OCI-LY3 (cell line): Measurements from ENCODE around the gene RCAN3.

Source experiments
- H2AFZ ChIP-seq: fragments of 200-600, 300-600 bp; shearing (Covaris generic); 2 replicates; pipeline ENCODE4 v1.6.0; 2014; ENCODE audit warnings: antibody characterized with exemption, low read depth, low read length
- H3K27ac ChIP-seq: fragments of 200-600, 300-600 bp; sonication (generic); 2 replicates; pipeline ENCODE4 v1.5.1; 2014; ENCODE audit warnings: mild to moderate bottlenecking, low read length, moderate library complexity, mixed read lengths
- H3K27me3 ChIP-seq: fragments of 200-600, 300-600 bp; sonication (generic); 2 replicates; pipeline ENCODE4 v1.6.1; 2014; ENCODE audit warnings: low read depth, low read length, mixed read lengths
- H3K36me3 ChIP-seq: fragments of 200-600, 300-600 bp; sonication (generic); replicated peaks from 2 replicates; pipeline ENCODE3; 2014; ENCODE audit warnings: low read depth, low read length, mixed read lengths
- H3K4me1 ChIP-seq: fragments of 300-600, 200-600 bp; sonication (generic); 2 replicates; pipeline ENCODE4 v1.6.1; 2014; ENCODE audit warnings: low read length, mixed read lengths
- H3K4me2 ChIP-seq: fragments of 200-600, 300-600 bp; sonication (generic); 2 replicates; pipeline ENCODE4 v1.6.1; 2014; ENCODE audit warnings: low read length, mixed read lengths
- H3K4me3 ChIP-seq: fragments of 300-600, 200-600 bp; sonication (generic); 2 replicates; pipeline ENCODE4 v1.5.1; 2014; ENCODE audit warnings: antibody characterized with exemption, mild to moderate bottlenecking, low read length, moderate library complexity
- H3K79me2 ChIP-seq: fragments of 300-600, 200-600 bp; shearing (Covaris generic); 2 replicates; pipeline ENCODE4 v1.6.1; 2014; ENCODE audit warnings: mild to moderate bottlenecking, low read length, mixed read lengths
- H3K9ac ChIP-seq: fragments of 300-600, 200-600 bp; shearing (Covaris generic); 2 replicates; pipeline ENCODE4 v1.6.0; 2014; ENCODE audit warnings: mild to moderate bottlenecking, low read length, moderate library complexity
- H3K9me3 ChIP-seq: fragments of 200-600, 300-600 bp; shearing (Covaris generic); 2 replicates; pipeline ENCODE4 v1.6.1; 2014; ENCODE audit warnings: low read length, mixed read lengths; ENCODE audit not compliant: insufficient read depth
- H4K20me1 ChIP-seq: fragments of 200-600, 300-600 bp; sonication (generic); 2 replicates; pipeline ENCODE4 v1.6.1; 2016; ENCODE audit warnings: low read length, mixed read lengths; ENCODE audit not compliant: insufficient read depth
- CTCF ChIP-seq: fragments of 200-600, 300-600 bp; sonication (generic); IDR thresholded peaks from 2 replicates; pipeline ENCODE4 v1.5.1; 2014; ENCODE audit warnings: antibody characterized with exemption, low read length, low read depth
- EZH2phosphoT487 ChIP-seq: fragments of 200-600 bp; shearing (Covaris generic); IDR thresholded peaks from 2 replicates; pipeline ENCODE4 v1.6.1; 2018; ENCODE audit warnings: antibody characterized with exemption, mixed run types, low read depth

RCAN3 gene

GRCh38 chr1:24588573-24588972, 85.9 kb downstream of the RCAN3 start:
- Histone ChIP-seq H3K4me3 (no peak overlapping the region), H3K27ac (no peak overlapping the region), H2AFZ (no peak overlapping the region), H3K9ac (no peak overlapping the region), H3K36me3 (no peaks in the 10 kb centered on the region), H4K20me1 (no peaks in the 10 kb centered on the region), H3K27me3 (peaks cover 9% of the 10 kb centered on the region), H3K4me1 (peaks cover 11% of the 10 kb centered on the region; the same call in 1 of the 2 replicates), H3K79me2 (no peaks in the 10 kb centered on the region), H3K4me2 (no peak overlapping the region), H3K9me3 (no peaks in the 10 kb centered on the region)
- TF ChIP-seq CTCF, result no peak
- TF ChIP-seq EZH2phosphoT487, result no peak

- H3K9ac ChIP-seq, result no peak overlapping the region
- H4K20me1 ChIP-seq, result no peaks in the 10 kb centered on the region
- TF ChIP-seq EZH2phosphoT487, result no peak
- TF ChIP-seq CTCF, result no peak
- peaks cover 10% of the 10 kb centered on the region for H3K27me3 ChIP-seq
- no peaks in the 10 kb centered on the region for H3K36me3 ChIP-seq
- peaks cover 8% of the 10 kb centered on the region; the same call in 1 of the 2 replicates for H3K4me1 ChIP-seq
- H3K9me3 ChIP-seq, result no peaks in the 10 kb centered on the region
- H3K4me2 ChIP-seq, result no peak overlapping the region
- H2AFZ ChIP-seq, result no peak overlapping the region
- no peak overlapping the region for H3K27ac ChIP-seq
- H3K4me3 ChIP-seq, result no peak overlapping the region
- H3K79me2 ChIP-seq, result no peaks in the 10 kb centered on the region
Measured at GRCh38 chr1:24589200-24589599, 86.6 kb downstream of the RCAN3 start.
